ENCODE results near the gene SLC2A4.
"Not testable (repeated sequence)": the region's sequence is repeated elsewhere in the genome, so short reads cannot be mapped to it uniquely, and the experiment has no call there.

Gene SLC2A4

DNA sequence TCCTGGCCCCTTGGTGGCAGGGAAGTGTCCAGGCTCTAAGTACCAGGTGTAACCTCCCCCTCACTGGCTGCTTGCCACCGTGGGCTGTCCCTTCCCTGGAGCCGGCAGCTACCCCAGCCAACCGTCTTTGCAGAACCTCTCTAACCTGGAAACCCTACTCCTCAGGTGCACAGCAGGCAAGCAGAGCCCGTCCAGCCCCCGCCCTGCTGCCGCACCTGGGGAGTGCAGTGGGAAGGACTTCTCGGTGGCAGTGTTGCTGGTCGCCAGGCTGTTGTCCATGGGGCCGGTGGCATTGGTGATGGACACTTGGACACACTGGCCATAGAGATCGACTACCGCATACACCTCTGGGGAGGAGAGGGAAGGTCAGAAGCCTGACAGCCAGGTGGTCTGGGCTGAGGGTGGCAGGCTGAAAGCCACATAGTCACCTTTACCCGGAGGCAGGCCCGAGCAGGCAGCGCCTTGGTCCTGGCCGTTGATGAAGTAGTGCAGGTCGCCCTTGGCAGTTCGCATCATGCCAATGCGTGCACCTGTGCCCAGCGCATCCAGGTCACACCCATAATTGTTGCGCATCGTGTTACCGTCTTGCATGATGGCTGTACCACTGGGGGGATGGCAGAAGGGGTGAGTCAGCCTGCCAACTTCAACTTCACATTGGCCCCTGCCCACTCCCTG lies 41.1 kb downstream of the SLC2A4 start:
- in situ Hi-C loops (cut with HindIII; ENCODE audit: low sequenced_read_pairs): no loop called here

DNA sequence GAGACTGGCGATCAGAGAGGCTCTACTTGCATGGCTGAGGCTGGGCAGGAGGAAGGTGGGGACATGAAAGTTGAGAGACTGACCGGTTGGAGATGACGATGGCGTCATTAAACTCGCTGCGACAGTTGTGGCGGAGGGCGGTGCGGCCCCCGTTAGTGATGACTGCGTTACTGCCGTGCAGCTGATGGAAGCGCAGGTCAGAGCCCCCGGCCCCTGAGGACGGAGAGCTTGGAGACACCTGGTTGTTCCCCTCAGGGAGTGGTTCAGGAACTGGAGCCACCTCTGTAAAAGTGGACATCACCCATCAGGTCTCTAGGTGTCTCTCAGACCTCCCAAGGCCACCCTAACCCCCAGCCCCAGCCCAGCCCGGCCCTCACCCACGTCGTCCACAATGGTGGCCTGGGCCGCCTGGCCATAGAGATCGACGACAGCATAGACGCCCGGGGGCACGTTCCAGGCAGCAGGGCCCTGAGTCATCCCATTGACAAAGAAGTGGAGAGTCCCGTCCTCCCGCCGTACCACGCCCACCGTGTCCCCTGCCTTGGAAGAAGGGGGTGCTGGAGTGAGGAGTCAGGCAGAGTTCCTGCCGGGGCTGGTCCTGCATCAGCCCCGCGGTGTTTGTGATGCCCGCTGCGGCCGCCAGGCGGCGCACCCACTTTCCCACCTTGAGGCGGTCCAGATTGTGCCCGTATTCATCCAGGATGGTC lies 42.4 kb downstream of the SLC2A4 start:
- in situ Hi-C loops (cut with HindIII; ENCODE audit: low sequenced_read_pairs): no loop called here

DNA sequence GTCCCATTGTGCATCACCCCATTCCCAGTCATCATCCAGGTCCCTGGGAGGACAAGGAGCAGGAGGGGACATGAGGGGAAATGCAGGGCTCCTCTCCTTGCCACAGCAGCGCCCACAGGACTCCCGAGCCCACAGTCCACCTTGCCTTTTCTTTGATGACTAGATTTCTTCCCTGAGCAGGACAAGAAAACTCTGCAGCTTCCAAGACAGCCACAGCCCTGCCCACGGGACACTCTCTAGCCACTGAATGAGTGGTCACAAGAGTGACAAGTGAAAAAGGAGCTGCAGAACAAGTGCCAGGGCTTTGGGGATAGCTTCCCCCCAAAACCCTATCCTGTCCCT lies 42.9 kb downstream of the SLC2A4 start:
- in situ Hi-C loops (cut with HindIII; ENCODE audit: low sequenced_read_pairs): no loop called here

DNA sequence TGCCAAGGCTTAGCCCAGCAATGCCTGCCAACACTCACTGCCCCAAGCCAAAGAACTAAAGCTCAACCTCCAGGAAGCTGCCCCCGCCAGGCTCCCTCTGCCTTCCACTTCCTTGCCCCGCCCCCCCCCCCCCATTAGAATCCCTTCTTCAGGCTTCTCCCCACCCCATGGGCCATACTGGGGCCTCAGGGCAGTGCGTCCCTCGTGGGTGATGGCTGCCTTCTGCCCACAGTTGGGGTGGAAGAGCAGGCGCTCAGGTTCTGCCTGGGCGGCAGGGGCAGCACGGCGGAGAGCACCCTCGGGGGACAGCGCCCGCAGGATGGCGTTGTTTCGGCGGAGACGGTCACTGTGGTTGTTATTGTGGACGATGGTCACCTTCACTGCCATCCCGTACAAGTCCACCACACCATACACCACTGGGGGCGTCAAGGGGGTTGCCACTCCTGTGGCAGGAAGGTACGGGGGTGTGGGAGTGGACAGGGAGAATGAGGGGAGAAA lies 43.6 kb downstream of the SLC2A4 start:
- in situ Hi-C loops (cut with HindIII; ENCODE audit: low sequenced_read_pairs): loop anchor here (5.0 kb wide), 1 partner anchor 98 kb away; no protein-coding TSS in a partner anchor

DNA sequence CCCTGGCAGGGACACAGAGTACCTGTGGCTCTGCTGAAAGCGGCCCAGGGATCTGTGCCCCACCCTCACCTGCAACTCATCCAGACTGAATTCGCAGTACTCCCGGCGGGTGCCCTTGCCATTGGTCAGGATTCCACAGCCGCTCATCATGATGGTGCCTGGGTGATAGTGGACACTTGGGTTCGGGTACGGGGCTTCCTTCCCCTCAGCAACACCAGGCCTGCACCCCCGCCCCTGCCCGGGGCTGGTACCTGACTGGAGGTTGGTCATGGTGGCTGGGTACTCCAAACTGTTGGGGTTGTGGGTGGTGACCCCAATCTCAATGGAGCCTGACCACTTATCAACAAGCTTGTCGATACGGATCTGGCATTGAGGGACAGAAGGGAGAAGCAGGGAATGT lies 44.7 kb downstream of the SLC2A4 start:
- in situ Hi-C loops (cut with HindIII; ENCODE audit: low sequenced_read_pairs): loop anchor here (5.0 kb wide), 1 partner anchor 99 kb away; no protein-coding TSS in a partner anchor

DNA sequence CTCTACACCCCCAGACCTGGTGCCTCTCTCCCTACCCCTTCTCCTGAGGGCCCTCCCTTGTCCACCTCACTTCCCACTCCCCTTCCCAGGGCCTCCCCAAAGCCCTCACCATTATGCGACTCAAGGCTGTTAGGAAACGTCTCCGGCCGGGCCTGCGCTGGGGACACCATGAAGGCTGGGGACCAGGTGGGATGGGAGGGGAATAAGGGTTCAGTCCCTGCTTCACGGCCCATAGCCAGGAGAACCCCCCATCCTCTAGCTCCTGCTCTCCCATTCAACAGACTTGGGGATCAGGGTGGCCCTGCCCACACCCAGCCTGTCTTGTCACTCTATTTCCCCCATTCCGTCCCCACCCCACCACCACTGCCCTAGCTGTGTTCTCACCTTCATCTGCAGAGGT lies 45.5 kb downstream of the SLC2A4 start:
- in situ Hi-C loops (cut with HindIII; ENCODE audit: low sequenced_read_pairs): loop anchor here (5.0 kb wide), 1 partner anchor 100 kb away; no protein-coding TSS in a partner anchor

DNA sequence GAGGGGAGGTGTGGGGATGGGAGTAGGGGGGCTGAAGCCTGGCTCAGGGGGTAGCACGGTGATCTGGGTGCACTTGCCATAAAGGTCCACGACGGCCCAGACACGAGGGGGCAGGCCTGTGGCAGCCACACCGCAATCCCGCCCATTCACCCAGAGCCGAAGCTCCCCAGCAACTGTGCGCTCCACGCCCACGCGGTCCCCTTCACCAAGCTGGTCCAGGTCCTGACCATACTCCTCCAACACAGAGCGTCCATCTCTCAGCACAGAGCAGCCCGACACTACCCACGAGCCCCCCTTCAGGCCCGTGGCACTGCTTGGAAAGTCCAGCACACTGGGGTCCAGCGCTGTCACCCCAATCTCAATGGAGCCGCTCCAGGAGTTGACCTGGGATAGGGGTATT lies 46.0 kb downstream of the SLC2A4 start:
- in situ Hi-C loops (cut with HindIII; ENCODE audit: low sequenced_read_pairs): loop anchor here (5.0 kb wide), 1 partner anchor 100 kb away; no protein-coding TSS in a partner anchor

DNA sequence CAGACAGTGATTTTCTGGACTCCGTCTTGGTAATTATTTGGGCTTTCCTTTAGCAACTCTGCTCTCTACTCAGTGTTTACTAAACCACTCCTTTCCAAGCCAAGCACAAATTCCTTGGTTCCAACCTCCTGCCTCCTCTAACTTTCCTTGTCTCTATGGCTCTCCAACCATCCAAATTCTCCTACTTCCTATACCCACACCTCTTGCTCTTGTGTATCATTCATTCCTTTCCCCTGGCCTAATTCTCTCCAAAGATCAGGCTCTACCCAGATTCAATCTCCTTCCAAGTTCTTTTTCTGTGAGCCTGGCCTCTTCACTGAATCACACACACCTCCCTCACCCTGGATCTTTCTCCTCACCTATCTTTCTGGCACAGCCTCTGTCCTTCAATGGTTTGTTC lies 46.5 kb downstream of the SLC2A4 start:
- in situ Hi-C loops (cut with HindIII; ENCODE audit: low sequenced_read_pairs): loop anchor here (5.0 kb wide), 1 partner anchor 101 kb away; no protein-coding TSS in a partner anchor

DNA sequence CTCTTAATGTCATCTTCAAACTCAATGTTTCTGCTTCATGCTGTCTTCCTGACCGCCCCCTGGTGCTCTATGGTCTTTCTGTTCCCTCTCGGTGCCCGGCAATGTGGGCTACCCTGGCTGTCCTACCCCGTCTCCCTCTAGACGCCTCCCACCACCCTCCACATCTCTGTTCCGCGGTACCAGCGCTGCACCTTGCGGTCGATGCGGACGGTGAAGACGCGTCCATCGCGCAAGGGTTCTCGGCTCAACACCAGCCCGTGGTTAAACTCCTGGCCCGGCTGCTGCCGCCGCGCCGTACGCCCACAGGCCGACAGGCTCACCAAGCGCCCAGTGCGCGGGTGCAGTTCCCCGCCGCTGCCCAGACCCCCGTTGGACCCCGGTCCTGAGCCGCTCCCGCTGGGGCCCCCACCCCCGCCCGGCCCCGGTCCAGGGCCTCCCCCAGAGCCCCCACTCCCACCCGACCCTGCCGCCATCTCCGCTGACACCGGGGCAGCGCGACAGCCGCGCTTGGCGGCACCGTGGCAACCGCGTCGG lies 47.4 kb downstream of the SLC2A4 start, which contains the start of gene NEURL4:
Gene NEURL4 (minus strand): TSS at position 496 of the 534 bp plus-strand sequence. CDS start 23 bp downstream, at position 473.
- in situ Hi-C loops (cut with HindIII; ENCODE audit: low sequenced_read_pairs): loop anchor here (5.0 kb wide), 1 partner anchor 102 kb away; no protein-coding TSS in a partner anchor

DNA sequence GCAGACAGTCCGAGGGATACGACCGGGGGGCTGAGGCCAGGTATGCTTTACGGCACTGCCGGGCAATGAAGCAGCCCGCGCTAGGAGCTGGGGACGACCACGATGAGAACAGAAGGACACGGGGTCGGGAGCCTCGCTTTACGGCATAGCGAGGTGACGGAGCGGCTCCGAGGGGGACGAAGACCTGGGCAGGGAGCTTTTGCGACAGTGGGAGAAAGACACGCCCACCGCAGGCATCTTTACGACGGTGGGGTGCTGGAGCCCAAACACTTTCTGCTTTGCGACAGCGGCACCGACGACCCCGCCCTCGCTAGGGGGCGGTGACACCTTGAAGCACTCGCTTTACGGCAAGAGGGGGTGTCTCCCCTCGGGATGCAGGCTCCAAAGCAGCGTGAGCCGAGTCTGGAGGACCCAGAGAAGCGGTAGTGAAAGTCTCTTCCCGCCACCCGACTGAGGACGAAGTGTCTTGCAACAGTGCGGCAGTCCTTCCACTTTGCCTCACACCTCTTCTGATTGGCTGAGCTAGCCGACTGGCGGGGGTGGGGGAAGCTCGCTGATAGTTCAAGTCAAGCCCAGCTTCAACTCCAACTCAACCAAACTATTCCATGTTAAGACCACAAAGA lies 48.0 kb downstream of the SLC2A4 start:
- in situ Hi-C loops (cut with HindIII; ENCODE audit: low sequenced_read_pairs): loop anchor here (5.0 kb wide), 1 partner anchor 102 kb away; no protein-coding TSS in a partner anchor

DNA sequence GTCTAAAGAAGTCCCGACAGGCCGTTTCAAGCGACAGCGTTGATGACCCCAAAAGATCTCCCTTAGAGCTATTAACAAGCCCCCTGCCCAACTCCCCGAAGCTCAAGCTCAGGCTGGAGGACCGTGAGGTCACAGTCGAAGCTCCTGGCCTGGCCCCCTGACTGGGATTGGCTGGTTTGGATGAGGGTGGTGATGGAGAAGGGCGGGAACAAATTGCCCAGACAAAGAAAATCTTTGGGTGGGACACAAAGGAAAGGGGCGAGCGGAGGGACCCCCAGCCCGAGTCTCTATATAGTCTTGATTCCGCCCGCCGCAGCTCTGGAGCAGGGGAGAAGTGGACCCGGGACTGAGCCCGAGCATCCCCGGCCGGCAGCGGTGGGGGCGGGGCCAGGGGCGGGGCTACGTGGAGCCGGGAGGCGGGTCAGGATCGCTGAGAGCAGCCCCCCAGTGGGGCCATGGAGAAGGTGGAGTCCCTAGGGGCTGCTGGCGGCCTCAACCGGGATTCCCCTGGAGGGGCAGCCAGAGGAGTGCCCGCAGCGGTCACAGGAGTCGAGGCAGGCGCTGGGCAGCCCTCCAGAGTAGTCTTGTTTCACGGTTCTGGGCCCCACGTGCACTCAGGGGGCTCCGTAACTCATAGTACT lies 48.6 kb downstream of the SLC2A4 start:
- in situ Hi-C loops (cut with HindIII; ENCODE audit: low sequenced_read_pairs): loop anchor here (5.0 kb wide), 1 partner anchor 103 kb away; no protein-coding TSS in a partner anchor

DNA sequence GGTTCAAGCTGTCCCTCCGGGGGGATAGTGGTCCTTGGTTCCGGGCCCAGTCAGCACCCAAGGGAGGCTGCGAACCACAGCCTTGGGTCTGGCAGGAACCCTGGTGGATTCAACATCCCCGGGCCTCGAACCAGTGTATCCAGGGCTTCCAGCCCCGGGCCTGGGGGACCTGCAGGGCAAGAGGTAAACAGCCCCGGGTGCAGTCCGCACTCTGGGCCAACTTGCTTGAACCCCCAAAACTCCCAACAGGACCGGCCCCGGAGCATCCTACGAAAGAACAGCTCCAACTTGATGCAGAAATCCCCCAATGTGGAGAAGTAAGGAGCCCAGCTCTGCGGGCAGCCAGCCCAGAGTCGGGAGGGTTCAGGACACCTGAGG lies 49.1 kb downstream of the SLC2A4 start:
- in situ Hi-C loops (cut with HindIII; ENCODE audit: low sequenced_read_pairs): no loop called here

DNA sequence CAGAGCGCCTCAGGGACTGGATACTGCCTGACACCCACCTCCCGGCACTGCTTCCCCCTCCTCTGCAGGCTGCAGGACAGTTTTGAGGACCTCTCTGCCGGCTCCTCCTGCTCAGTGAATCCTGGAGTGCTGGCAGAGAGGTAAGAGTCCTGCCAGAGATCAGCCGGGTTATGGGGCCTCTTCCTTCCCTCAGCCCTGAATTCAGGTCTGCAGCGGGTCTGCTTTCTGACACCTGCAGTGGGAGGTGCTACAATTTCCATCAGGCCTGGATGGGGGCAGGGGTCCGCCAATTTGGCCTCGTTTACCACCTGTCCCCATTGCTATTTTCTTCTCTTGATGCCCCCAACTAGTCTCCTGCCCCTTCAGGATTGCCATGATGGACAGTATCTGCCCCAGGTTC lies 50.6 kb downstream of the SLC2A4 start:
- in situ Hi-C loops (cut with HindIII; ENCODE audit: low sequenced_read_pairs): no loop called here

DNA sequence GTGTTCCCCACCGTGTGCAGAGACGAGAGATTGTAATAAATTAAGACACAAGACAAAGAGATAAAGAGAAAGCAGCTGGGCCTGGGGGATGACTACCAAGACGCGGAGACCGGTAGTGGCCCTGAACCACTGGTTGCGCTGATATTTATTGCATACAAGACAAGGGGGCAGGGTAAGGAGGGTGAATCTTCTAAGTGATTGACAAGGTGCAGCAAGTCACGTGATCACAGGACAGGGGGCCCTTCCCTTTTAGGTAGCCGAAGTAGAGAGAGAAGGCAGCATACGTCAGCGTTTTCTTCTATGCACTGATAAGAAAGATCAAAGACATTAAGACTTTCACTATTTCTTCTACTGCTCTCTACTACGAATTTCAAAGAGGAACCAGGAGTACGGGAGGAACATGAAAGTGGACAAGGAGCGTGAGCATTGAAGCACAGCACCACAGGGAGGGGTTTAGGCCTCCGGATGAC lies 51.1 kb downstream of the SLC2A4 start:
- in situ Hi-C loops (cut with HindIII; ENCODE audit: low sequenced_read_pairs): not testable (repeated sequence)

DNA sequence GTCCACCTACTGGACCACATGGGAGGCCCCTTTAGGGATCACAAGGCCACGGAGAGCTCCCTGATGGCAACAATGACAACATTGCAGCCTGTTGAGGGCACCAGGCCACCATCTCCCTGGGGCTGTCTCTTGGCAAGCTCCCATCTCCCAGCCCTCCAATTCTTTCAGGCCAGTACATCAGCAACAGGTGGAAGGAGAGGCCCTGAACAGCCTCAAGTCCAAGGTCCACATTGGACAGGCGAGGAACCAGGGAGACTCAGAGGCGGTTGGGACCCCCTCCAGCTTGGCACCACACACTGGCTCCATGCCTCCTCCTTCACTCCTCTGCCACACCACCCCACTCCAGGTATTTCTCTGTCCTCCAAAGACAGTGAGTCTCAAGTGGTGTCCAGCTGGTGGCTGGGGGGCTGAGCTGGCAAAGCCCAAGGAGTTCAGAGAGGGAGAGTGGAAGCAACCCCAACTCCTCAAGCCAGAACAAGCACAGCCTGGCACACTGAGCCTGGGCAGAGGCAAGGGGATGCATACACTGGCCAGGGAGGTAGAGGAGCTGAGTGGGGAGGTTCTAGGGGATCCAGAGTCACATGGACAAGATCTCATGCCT lies 53.5 kb downstream of the SLC2A4 start:
- in situ Hi-C loops (cut with HindIII; ENCODE audit: low sequenced_read_pairs): no loop called here

DNA sequence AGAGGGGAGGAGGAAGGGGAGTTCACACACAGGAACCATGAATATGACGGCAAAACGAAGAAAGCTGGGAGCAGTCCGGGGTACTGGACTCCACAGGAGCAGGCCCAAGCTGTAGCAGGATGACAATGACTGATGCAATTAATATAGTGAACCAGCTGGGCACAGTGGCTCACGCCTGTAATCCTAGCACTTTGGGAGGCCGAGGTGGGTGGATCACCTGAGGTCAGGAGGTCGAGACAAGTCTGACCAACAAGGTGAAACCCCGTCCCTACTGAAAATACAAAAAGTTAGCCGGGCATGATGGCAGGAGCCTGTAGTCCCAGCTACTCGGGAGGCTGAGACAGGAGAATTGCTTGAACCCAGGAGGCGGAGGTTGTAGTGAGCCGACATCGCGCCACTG lies 54.2 kb downstream of the SLC2A4 start:
- in situ Hi-C loops (cut with HindIII; ENCODE audit: low sequenced_read_pairs): not testable (repeated sequence)

DNA sequence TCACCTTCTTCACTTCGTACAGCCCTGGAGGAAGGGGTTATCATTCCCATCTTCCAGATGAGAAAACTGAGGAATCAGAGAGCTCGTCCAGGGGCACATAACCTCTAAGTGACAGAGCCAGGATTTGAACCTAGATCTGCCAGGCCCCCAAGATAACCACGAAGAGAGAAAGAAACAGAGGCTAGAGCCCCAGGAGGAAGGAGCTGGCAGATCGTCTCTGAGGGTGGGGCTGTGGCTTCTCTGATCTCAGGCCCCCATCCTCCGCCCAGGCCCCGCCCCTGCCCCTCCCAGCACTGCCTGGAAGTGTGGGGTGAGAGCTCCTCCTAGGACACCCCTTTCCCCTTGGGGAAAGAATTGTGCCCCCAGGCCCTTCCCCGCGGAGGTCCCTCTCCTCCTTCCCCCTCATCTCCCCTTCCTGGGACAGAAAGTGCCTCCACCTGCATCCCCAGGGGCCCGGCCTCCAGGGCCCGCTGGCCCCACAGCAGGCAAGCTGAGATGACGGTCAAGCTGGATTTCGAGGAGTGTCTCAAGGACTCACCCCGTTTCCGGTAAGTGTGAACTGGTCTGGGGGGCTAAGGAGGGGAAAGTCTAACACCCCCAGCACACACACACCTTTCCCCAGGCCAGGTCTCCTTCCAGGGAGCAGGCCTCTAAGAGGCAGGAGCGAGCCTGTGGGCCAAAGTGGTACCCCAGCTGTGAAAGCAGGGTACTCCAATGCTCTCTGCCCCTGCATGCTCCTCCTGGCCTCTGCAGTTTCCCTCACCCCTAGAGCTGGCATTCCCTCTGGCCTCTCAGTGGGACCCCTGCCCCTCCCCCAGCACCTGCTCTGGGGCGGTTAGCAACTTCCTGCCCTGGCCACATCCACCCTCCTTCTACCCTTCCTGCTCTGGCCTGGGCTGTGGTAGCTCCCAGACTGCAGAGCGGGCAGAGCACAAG lies 55.0 kb downstream of the SLC2A4 start, which contains the start of gene ACAP1:
Gene ACAP1 (plus strand): TSS at position 290 of the 936 bp plus-strand sequence. CDS start 206 bp downstream, at position 496.
- in situ Hi-C loops (cut with HindIII; ENCODE audit: low sequenced_read_pairs): no loop called here

DNA sequence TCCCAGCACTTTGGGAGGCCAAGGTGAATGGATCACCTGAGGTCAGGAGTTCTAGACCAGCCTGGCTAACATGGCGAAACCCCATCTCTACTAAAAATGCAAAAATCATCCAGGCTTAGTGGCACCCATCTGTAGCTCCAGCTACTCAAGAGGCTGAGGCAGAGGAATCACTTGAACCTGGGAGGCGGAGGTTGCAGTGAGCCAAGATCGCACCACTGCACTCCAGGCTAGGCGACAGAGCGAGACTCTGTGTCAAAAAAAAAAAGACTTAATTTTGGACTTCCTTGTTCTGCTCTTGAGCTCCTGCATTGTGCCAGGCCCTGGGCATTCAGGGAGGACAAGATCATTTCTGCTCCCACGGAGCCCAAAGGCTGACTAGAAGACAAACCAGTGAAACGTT lies 56.1 kb downstream of the SLC2A4 start:
- in situ Hi-C loops (cut with HindIII; ENCODE audit: low sequenced_read_pairs): not testable (repeated sequence)

Measured in endothelial cell of hepatic sinusoid (primary cell).